ENCODE results near the gene MAPK10. TPM values are rescaled to one million over a fixed set of nuclear protein-coding genes. Genes with fewer than 3 reads are reported as not detected.

MAPK10 gene
- total and polyA plus RNA-seq, 2 of the 8 experiments (the other 6 are each of a cell fraction or from before 2014, with no cell fraction given), result 2.5 to 3.1 TPM

- H4K5ac ChIP-seq (ENCODE audit: insufficient read length, low read depth, low read length), result no peak overlapping the region
- no peak overlapping the region for H2BK12ac ChIP-seq (ENCODE audit: low read depth, low read length)
- POLR2A ChIA-PET (ENCODE audit: partially characterized antibody), result no interaction called here
- no peak overlapping the region for H2AK5ac ChIP-seq (ENCODE audit: low read depth, low read length)
- FAIRE-seq (no peak), DNase-seq (ENCODE audit: low read depth in 1 of 2, low spot score in 2 of 2) (no peak)
- H3K23ac ChIP-seq (ENCODE audit: insufficient read length), result no peak overlapping the region
- no peak overlapping the region for H2BK20ac ChIP-seq (ENCODE audit: low read length)
- H3K27me3 ChIP-seq (replicated peaks in 1 of 4; ENCODE audit: control insufficient read depth in 3 of 4, extremely low read depth in 1 of 4, insufficient read depth in 3 of 4, low read length in 3 of 4), result no peaks in the 10 kb centered on the region
- WGBS, 2 experiments (ENCODE audit: extremely low coverage in 1 of 2, insufficient coverage in 1 of 2, insufficient read length in 1 of 2, insufficient replicate concordance in 2 of 2, low coverage in 1 of 2, low lambda C conversion rate in 2 of 2, missing lambda C conversion rate in 1 of 2), result 90% methylated on average over 3 of the region's 3 CpGs; no CpG with 5 or more reads in 1 of the 2 experiments
- no peaks in the 10 kb centered on the region for H4K20me1 ChIP-seq (replicated peaks in 1 of 2; ENCODE audit: control insufficient read depth in 1 of 2, insufficient read depth in 2 of 2, low read length in 2 of 2)
- H3K79me2 ChIP-seq (ENCODE audit: control insufficient read depth in 1 of 2, insufficient read depth in 2 of 2, low read length in 2 of 2), result no peaks in the 10 kb centered on the region
- H2BK15ac ChIP-seq (ENCODE audit: low read length), result no peak overlapping the region
- H3K23me2 ChIP-seq (ENCODE audit: low read depth, low read length), result no peaks in the 10 kb centered on the region
- H3K4me1 ChIP-seq (replicated peaks in 1 of 4; ENCODE audit: control insufficient read depth in 3 of 4, insufficient read depth in 4 of 4, low read length in 3 of 4), result peaks cover 0 to 17% (median 5%) of the 10 kb centered on the region in 4 experiments; a peak in 5 of 7 replicates
- H3K27ac ChIP-seq (ENCODE audit: low read depth, low read length), result no peak overlapping the region
- no peak for TF ChIP-seq CHD2 (IDR thresholded peaks at IDR 0.05; ENCODE audit: low read length)
- no peak overlapping the region for H3K4me2 ChIP-seq (ENCODE audit: insufficient read depth in 1 of 2, low read depth in 2 of 2, low read length in 2 of 2)
- H2BK120ac ChIP-seq (replicated peaks; ENCODE audit: low read depth, low read length), result no peak overlapping the region
- no peak overlapping the region for H4K8ac ChIP-seq (ENCODE audit: extremely low read depth, insufficient read depth, low read length)
- no peak overlapping the region for H3K18ac ChIP-seq (ENCODE audit: extremely low read depth, low read length)
- H3K9ac ChIP-seq (replicated peaks in 1 of 4; ENCODE audit: extremely low read depth in 1 of 4, low read depth in 3 of 4, low read length in 3 of 4), result no peak overlapping the region
- CTCF ChIA-PET (ENCODE audit: partially characterized antibody), result interaction anchor here (1.0 kb wide), 1 partner anchor 156 kb away, joined by 3 read pairs; no protein-coding TSS in a partner anchor
- H3K4me3 ChIP-seq (ENCODE audit: extremely low read depth in 1 of 4, insufficient read depth in 2 of 4, low read depth in 3 of 4, low read length in 4 of 4), result no peak overlapping the region
- H2BK5ac ChIP-seq (ENCODE audit: low read depth, low read length), result no peak overlapping the region
- H3K79me1 ChIP-seq (ENCODE audit: low read depth, low read length), result no peaks in the 10 kb centered on the region
- no peak overlapping the region for H3K4ac ChIP-seq (replicated peaks; ENCODE audit: insufficient read length, low read depth, low read length)
- no peak overlapping the region for H3K14ac ChIP-seq (ENCODE audit: insufficient read length)
- no peaks in the 10 kb centered on the region for H3K9me3 ChIP-seq (ENCODE audit: insufficient read depth in 2 of 2, low read depth in 1 of 2, low read length in 1 of 2)
- H3K36me3 ChIP-seq (ENCODE audit: control insufficient read depth in 2 of 4, insufficient read depth in 4 of 4, low read length in 3 of 4), result no peaks in the 10 kb centered on the region; a peak in 1 of 8 replicates
- no peak overlapping the region for H3K56ac ChIP-seq (replicated peaks; ENCODE audit: insufficient read length, low read depth, low read length)
- H4K91ac ChIP-seq (replicated peaks; ENCODE audit: insufficient read length, low read length), result no peak overlapping the region
- no peak overlapping the region for H2AFZ ChIP-seq (ENCODE audit: low read length)
Observed at GRCh38 chr4:85952528-85952927, 407.3 kb downstream of the MAPK10 start.
